ENCODE measurements around the gene HSF5.
"Not testable (repeated sequence)": the region's sequence is repeated elsewhere in the genome, so short reads cannot be mapped to it uniquely, and the experiment has no call there.

Gene HSF5

DNA sequence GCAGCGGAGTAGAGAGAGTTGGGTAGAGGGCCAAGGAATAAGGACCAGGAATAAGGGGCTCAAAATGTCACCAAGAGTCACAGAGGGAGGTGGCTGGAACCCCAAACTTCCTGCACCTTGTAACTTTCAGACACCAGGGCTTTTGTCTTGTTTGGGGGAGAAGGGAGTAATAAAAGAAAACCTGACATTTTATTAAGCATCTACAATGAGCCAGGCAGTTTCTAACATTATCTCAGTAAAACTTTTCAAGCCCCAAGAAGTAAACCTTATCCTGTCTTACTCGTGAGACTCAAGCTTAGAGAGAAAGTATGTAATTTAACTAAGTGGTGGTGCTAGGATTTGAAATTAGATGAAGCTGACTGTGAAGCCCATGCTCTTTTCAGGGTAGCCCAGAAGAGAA is 27.1 kb upstream of the HSF5 start:
- no peak for DNase-seq

DNA sequence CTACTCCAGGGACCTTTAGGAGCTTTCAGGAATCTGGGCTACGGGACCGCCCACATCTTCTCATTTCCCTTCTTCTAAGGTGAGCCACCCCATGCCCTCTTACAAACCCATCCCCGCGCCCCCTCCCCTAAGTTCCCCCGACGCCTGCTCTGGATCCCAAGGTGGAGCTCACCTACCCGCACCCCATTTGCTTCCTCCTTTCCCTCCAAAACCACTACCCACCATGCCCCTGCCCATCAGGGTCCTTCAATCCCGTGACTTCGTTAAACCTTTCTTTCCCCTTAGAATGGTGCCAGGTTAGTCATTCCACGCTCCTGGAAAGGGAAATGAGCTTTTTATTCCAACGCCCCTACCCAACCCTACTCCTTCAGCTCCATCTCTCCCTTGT is 26.6 kb upstream of the HSF5 start:
- no peak for DNase-seq

DNA sequence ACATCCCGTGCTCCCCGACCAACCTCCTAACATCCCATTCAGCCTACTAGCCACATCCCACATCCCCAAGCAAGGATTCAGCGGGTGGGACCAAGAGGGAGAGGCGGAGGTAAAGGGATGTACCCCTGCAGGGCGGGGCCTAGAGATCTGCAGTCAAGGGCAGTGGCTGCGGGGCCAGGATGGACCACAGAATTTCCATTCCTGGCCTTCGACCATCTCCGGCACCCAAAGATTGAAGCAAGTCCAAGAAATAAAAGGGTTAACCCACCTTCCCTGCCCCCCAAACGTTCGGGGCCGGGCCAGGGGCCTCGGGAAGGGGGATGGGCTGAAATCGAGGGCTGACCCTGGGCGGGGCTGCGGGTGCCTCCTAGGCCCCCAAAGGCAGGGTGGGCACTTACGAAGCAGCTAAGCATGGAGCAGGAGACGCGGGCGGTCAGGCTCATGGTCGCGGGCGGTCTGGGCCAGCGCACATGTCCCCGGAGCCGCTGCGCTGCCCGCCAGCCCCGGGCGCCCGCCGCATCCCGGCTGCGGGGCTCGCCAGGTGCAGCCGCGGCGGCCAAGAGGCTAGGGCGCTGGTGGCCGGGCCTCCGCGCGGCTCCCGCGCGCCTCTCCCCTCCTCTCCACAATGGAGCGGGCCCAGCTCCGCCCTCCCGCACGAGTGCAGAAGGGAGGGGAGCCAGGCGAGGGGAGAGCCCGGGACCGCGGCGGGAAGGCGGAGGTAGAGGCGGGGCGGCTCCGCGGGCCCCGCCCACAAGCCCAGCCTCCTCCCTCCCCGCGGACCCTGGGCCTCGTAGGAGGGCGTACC is 26.0 kb upstream of the HSF5 start, which contains the start of gene MTMR4:
Gene MTMR4, minus strand, starts transcription at position 674 of the 805 bp plus-strand sequence. Its CDS starts 231 bp downstream, at position 443.
- DNase-seq = peak; percentile 73

DNA sequence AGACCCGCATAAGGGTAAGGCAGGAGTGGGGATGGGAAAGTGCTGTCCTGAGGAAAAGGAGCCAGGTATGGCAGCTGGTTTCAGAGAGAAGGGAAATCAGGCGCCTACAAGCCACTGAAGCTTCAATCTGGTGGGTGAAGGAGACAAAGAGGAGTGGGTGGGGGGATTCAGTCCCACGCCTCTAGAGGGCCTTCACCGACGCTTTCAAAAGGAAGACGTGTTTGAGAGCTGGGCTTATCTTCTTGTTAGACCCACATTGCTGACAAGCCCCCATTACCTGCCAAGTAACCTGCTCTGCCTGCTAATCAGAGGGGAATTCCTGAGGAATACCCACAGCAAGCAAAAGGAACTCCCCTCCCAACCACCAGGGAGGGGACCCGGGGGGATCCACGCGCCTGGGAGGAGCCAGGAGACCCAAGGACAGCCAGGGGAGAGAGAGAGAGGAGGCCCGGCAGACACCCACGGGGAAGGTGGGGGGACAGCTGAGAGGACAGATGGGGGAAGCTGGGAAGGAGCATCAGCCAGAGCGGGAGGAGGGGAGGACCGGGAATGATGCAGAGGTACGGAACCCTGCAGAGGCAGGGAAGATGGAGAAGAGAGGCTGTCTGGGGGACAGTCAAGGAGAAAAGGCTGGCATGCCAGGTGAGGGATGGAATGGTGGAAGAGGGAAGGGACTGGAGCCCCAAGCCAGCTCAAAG is 25.2 kb upstream of the HSF5 start:
- DNase-seq = no peak

DNA sequence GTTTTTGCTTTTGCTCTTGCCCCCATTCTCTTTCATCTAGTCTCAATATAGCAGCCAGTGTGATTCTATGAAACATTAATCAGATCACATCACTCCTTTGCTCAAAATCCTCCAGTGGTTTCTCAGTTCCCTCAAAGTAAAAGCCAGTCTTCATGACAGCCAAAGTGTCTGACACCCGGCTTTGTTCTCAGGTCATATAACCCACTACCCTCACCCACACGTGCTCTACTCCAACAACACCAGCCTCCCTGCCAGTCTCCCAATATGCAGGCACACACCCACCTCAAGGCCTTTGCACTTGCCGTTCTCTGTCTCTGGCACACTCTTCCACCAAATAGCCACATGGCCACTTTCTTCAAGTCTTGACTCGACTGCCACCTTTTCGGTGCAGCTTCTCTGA is 21.9 kb upstream of the HSF5 start:
- DNase-seq = no peak

DNA sequence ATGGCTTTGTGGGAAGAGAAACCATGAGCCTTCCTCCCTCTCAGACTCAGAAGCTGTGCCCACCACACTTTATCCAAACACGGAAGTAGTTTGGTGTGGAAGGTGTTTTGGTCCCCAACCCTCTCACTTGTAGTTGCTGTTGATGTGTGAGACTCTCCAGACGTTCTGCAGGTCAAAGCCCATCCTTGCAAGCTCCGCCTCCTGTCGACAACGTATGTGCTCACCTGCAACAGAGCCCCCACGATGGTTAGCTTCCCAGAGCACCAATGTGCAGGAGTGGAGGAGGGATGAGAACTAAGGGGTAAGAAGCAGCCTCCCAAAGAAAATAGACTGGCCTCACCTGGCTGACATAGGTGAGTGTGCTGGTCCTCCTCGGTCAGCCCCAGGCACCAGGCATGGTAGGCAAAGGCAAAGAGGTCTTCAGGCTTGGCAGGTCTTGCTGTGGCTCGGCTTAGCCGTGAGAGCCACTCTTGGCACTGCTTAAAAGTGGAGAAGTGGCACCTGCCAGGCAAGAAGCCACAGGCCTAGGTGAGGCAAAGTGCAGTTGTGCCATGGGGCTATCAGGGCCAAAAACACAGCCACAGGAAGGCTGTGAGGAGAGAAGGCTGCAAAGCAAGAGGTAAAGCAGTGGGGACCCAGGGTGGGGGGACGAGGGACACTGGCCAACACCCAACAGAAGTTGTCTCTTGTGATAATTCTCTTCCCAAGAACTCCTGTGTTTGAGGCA is 20.3 kb upstream of the HSF5 start:
- DNase-seq = no peak

DNA sequence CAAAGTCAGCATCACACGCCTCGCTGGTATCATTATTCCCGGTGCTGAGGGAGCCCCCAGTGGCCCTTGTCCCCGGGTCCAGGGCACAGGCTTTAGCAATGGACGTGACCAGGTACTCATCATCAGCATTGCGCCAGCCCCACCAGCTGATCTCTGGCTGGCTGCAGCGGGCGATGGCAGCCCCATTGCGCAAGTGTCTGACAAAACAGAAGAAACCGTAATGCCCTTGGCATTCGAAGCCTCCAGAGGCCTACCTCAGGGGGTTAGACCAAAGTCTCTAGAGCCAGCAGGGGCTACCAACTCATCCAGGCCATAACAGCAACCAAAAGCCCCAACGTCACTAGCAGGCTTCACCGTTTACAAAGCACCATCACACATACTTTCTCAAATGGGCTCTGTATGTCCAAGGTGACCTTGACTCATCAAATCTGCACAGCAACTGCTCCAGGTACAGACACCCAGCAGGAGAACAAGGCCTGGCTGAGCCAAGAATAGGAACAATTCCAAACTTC is 19.0 kb upstream of the HSF5 start:
- peak; percentile 21 for DNase-seq

DNA sequence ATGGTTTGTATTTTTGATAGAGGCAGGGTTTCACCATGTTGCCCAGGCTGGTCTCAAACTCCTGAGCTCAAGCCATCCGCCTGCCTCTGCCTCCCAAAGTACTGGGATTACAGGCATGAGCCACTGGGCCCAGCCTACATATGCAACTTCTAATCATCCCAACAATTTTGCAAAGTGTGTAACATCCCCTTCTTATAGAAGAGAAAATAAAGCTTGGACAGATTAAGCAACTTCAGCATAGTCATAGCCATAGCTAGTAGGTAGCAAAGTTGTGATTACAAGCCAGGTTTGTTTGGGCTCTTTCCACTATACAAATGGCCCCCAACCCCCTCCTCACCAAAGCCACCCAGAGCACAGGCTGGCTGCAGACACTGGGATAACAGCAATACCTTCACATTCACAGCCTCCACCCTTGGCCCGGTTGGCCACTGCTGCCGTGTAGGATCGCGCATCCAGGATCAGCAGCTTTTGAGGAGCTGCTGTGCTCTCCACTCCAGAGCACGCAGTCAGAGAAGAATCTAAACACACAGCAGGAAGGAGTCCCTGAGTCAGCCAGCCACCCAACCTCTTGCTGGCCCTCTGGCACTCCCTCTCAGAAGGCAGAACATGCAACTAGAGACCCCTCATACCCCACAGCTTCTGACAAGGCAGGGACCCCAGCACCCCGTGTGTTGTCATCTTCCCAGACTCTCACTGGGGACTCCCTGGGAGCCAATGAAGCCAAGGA is 18.3 kb upstream of the HSF5 start:
- no peak for DNase-seq

DNA sequence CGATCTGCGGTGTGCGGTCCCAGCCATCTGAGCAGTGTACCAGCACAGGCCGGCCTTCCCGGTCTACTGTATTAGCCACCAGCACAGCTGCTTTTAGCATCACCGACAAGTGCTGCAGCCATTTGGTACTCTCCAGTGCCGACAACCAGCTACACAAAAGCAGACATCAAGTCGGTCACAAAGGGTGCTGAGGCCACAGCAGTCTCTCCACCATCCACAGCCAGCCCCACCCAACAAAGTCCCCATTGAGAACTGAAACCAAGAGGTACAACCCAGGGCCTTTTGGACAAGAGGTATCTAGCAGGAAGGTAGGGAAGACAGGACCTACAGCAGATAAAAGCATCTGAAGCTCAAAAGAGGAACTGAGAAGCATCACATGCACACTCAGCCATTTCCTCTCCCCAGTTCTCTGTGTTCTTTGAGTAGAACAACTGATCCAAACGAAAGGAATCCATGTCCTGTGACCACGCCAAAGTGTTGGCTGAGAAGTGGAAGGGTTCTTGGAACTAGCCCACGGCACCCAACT is 16.7 kb upstream of the HSF5 start:
- DNase-seq = peak; percentile 13

DNA sequence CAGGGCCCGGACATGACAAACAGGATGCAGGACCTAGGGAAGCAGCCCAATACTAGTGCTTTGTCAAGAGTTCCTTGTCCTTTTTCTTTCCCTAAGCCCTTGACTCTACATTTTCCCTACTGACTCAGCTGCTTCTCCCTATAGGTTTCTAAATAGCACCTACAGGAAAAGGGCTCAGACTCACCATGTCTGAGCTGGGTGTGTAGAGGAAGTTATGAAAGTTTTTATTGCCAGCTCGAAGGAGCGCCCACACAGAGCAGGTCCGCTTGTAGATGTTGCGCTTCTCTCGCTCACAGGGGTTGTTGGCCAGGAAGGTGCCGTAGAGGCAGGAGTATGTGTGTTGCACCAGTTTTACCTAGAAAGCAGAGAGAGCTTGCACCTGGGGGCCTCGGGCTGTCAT is 15.7 kb upstream of the HSF5 start:
- no peak for DNase-seq

DNA sequence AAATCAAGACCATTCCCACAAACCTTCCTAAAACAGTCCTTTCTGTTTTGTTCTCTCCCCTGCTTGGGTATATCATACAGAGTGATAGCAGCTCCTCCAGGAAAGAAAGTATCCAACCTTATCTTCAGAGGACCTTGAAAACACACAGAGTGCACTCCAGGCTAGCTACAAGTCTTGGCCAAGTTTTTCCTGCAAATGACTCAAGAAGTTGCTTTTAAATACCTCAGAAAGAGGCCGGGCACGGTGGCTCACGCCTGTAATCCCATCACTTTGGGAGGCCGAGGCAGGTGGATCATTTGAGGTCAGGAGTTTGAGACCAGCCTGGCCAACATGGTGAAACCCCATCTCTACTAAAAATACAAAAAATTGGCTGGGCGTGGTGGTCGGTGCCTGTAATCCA is 14.9 kb upstream of the HSF5 start:
- not testable (repeated sequence) for DNase-seq

DNA sequence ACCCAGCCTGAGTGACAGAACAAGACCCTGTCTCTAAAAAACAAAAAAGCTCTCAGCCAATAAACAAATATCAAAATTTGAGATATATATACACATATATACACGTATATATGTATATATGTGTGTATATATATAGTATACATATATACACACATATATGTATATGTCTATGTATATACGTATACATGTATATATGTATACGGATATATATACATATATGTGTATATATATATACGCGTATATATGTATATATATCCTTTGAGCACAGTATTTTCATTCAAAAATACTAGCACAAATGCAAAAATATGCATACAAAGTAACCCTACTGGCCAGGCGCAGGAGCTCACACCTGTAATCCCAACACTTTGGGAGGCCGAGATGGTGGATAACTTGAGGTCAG is 13.2 kb upstream of the HSF5 start:
- DNase-seq = no peak

DNA sequence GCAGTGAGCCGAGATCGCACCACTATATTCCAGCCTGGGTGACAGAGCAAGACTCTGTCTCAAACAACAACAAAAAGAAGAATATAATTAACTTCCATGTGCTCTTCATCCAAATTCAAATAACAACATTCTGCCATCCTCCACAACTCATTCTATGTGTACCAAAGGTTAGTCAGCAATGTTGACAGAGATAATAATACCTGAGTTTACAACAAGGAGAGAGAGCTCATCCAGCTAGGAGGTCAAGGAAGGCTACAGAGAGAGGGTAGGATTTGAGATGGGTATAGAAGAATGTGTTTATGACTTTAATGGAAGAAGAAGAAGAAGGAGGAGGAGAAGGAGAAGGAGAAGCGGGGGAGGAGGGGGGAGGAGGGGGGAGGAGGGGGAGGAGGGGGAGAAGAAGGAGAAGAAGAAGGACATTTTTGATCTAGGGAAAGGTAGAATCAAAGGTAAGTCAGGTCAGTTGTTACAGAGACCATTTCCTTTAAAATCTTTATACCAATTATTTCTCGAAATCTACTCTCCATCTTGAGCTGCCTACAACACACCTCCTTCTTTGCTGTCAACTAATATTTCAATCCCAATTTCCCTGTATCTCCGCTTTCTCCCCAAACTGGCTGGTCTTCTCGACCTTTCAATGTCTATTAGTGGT is 10.1 kb upstream of the HSF5 start:
- DNase-seq = no peak

DNA sequence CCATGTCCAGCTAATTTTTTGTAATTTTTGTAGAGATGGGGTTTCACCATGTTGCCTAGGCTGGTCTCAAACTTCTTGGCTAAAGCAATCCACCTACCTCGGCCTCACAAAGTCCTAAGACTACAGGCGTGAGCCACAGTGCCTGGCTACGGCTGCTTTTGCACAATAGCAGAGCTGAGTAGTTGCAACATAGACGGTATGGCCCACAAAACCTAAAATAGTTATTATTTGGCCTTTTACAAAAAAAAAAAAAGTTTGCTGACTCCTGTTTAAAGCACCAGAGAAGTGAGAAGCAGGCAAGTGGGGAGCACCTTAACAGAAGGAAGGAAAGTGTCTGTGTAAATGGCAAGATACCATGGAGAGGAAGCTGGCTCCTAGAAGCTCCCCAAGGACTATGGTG is 5.3 kb upstream of the HSF5 start:
- DNase-seq = no peak

DNA sequence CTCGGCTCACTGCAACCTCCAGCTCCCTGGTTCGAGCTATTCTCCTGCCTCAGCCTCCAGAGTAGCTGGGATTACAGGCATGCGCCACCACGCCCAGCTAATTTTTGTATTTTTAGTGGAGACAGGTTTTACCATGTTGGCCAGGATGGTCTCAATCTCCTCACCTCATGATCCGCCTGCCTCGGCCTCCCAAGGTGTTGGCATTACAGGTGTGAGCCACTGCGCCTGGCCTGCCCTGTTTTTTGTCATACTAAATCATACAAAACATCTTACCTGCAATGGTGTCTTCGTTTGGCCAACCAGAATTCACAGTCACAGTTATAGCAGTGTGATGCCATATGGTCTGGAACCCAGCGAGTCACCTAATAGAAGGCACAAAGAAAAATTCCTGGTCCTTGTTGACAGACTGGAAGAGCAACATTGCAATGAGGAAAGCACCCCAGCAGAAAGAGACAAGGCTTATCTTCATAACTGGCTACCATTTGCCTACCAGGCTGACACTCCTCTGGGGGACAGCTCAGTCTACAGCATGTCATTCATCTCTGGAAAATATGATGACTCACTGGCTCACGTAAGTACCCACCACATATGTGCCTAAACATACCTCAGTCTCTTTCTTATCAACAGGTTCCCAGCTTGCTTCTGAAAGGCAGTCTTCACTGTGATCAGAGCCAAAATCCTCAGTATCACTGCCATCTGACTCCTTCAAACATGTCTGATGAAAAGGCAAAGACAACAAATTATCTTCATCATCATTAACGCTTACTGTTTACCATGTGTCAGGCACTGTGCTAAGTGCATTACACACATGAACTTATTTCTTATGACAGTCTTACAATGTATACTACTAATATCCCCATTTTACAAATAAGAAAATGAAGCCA is 4.3 kb upstream of the HSF5 start:
- DNase-seq = no peak

DNA sequence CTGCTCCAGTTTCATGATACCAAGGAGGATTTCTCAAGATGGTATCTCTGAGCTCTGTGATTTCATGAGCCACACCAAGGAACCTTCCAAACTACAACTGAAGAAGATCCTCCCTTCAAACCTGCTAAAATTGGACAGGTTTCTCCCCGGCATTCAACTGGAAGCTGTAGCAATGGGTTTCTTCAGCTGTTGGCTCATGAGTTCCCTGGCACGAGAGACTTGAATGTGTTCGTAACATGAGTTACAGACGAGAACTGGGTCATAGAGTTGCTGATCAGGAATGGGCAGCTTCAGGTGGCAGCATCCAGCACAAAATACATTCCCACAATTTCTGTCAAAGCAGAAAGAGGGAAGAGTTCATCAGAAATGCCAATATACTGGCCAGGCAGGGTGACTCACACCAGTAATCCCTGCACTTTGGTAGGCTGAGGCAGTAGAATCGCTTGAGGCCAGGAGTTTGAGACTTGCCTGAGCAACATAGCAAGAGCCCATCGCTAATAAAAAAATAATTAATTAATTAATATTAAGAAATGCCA is 3.4 kb upstream of the HSF5 start:
- DNase-seq = no peak

DNA sequence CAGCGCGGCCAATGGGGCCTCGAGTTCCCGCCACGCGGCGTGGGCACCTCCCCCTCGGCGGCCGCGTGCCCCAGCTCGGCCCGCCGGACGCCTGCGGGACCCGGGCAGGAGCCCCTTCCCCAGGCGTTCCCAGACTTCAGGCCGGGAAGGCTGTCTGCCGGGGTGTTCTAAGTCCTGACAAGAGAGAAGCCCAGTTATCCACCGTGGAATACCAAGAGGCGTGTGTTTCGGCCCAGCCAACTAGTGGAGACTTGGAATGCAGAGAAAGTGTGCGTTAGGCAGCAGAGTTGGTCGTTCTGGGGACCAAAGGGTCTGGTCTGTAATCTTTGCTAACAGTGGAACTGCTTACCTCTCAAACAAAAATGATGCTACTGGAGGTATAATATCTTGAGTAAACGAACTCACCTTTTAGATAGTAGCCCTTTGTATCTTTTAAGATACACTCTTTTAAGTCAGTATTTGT is 251 bp upstream of the HSF5 start:
- DNase-seq = no peak

DNA sequence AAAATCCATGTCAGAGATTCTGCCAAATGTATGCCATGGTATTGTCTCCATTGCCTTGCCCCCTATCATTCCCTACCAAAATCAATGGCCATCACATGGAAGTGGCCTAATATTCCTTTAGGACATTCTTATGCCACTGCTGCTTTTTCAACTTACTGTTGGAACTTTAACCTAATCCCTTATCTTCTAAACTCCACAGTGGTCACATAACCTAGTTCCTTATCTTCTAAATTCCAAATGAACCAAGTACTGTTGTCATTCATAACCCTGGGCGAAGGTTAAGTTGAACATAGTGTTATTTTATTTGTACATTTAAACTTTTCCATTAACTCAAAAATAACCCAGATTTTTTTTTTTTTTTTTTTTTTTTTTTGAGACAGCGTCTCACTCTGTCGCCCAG is 3.6 kb downstream of the HSF5 start:
- DNase-seq = no peak

DNA sequence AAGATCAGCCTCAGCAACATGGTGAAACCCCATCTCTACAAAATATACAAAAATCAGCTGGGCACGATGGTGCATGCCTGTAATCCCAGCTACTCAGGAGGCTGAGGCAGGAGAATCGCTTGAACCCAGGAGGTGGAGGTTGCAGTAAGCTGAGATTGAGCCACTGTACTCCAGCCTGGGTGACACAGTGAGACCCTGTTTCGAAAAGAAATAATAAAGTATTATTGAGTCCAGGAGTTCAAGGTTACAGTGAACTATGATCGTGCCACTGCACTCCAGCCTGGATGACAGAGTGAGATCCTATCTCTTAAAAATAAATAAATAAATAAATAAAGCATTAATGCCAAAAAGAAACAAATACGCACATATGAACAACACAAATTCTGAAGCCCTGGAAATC is 6.4 kb downstream of the HSF5 start:
- DNase-seq = not testable (repeated sequence)

DNA sequence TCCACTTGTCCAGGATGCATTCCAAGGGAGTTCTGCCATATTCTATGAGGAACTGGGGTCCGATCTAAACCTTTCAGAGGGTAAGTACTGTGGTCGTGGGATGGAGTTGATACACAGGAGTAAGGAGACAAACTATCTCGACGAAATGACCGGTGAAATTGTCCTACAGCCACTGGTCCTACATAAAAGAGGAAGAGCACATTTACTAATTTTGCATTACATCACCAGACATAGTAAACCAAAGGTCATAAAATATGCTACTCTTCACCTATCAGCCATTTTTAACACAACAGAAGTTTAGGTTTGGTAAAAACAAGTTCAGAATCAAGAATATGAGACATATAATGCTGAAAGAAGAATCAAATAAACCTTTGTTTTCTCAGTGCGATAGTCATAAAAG is 8.1 kb downstream of the HSF5 start:
- no peak for DNase-seq

DNA sequence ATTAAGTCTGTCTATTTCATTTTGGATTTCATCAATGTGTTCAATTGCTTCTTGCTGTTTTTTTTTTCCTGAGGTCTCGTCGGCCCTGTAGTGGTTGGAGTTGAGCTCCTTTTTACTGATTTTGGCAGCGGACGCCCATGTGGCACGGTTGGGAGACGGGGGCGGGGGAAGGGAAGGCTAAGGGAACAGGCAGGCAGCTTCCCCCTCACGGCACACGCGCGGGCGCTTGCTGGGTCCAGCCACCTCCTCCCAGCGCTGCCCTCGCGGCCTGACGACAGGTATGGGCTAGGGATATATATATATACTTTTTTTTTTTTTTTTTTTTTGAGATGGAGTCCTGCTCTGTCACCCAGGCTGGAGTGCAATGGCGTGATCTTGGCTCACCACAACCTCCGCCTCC is 11.4 kb downstream of the HSF5 start:
- no peak for DNase-seq
